Fibroblast of lung (primary cell): Measurements from ENCODE around the gene MLC1.

ENCODE experiments used
- EZH2 ChIP-seq: IDR thresholded peaks from 2 replicates; pipeline ENCODE4 v1.5.1; 2012; ENCODE audit warnings: low read length, control low read depth, mild to moderate bottlenecking; ENCODE audit errors: missing control alignments
- TF ChIP-seq, protein P1 (sequence below), 2 donors: IDR thresholded peaks in 1 of 2; conservative IDR thresholded peaks in 1 of 2; 1 replicate in 1 of 2; 2 replicates in 1 of 2; pipeline ENCODE4 v1.5.1; 2011 to 2012; ENCODE audit warnings: low read length in 2 of 2, control low read depth in 1 of 2, inconsistent platforms in 1 of 2, low read depth in 1 of 2, mild to moderate bottlenecking in 1 of 2

GRCh38 chr22:50114221-50115021, 29.2 kb upstream of the MLC1 start:
- no peak for TF ChIP-seq EZH2
- TF ChIP-seq, protein P1, sequence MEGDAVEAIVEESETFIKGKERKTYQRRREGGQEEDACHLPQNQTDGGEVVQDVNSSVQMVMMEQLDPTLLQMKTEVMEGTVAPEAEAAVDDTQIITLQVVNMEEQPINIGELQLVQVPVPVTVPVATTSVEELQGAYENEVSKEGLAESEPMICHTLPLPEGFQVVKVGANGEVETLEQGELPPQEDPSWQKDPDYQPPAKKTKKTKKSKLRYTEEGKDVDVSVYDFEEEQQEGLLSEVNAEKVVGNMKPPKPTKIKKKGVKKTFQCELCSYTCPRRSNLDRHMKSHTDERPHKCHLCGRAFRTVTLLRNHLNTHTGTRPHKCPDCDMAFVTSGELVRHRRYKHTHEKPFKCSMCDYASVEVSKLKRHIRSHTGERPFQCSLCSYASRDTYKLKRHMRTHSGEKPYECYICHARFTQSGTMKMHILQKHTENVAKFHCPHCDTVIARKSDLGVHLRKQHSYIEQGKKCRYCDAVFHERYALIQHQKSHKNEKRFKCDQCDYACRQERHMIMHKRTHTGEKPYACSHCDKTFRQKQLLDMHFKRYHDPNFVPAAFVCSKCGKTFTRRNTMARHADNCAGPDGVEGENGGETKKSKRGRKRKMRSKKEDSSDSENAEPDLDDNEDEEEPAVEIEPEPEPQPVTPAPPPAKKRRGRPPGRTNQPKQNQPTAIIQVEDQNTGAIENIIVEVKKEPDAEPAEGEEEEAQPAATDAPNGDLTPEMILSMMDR (conservative IDR thresholded peaks at IDR 0.05 in 1 of 2, IDR thresholded peaks at IDR 0.05 in 1 of 2; ENCODE audit: low read depth in 1 of 2, low read length in 2 of 2), result no peak
